Measurements from ENCODE around the gene CCDC14.

DNA sequence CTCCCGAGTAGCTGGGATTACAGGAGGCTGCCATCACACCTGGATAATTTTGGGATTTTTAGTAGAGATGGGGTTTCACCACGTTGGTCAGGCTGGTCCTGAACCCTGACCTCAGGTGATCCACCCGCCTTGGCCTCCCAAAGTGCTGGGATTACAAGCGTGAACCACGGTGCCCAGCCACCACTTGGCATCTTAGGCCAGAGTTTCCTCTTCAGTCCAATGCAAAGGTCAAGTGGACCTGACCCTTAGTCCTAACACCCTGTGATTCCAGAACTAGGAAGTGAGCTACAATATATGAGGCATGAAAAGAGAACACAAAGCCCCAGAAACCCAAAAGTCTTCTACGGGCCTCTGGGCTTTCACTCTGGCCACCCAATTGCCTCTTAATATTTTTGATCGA lies 82.2 kb downstream of the CCDC14 start:
- no peak for TF ChIP-seq EZH2 (IDR thresholded peaks at IDR 0.05; ENCODE audit: borderline replicate concordance)
- TF ChIP-seq, protein P1, sequence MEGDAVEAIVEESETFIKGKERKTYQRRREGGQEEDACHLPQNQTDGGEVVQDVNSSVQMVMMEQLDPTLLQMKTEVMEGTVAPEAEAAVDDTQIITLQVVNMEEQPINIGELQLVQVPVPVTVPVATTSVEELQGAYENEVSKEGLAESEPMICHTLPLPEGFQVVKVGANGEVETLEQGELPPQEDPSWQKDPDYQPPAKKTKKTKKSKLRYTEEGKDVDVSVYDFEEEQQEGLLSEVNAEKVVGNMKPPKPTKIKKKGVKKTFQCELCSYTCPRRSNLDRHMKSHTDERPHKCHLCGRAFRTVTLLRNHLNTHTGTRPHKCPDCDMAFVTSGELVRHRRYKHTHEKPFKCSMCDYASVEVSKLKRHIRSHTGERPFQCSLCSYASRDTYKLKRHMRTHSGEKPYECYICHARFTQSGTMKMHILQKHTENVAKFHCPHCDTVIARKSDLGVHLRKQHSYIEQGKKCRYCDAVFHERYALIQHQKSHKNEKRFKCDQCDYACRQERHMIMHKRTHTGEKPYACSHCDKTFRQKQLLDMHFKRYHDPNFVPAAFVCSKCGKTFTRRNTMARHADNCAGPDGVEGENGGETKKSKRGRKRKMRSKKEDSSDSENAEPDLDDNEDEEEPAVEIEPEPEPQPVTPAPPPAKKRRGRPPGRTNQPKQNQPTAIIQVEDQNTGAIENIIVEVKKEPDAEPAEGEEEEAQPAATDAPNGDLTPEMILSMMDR (IDR thresholded peaks at IDR 0.05; ENCODE audit: poor library complexity) = no peak
